ENCODE measurements around the gene DNAH14.

DNA sequence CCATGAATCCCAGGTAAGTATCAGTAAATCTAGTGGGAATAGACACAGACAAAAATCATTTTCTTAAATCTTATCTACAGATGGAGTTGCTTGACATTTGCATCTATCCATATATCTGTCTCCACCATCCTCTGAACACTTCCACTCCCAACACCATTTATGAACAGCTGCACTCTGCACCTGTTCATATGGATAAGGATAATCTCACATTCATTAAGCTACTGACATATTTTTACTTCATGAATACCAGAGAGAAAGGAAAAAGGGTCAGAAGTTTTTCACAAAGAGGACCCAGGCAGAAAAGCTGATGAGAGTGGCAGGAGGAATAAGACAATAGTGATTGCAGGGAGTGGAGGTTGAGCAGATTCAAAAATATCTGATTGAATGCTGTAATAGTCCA is 222.6 kb downstream of the DNAH14 start:
- TF ChIP-seq RAD21 (IDR thresholded peaks at IDR 0.05; ENCODE audit: low read depth) (no peak), NFIC (IDR thresholded peaks at IDR 0.05) (no peak), EP300 (IDR thresholded peaks at IDR 0.05; ENCODE audit: borderline replicate concordance) (no peak), YY1 (IDR thresholded peaks at IDR 0.05; ENCODE audit: low read depth) (no peak), TAF1 (IDR thresholded peaks at IDR 0.05; ENCODE audit: low read depth) (no peak), FOXM1 (IDR thresholded peaks at IDR 0.05; ENCODE audit: borderline replicate concordance, low read depth) (no peak), EGR1 (IDR thresholded peaks at IDR 0.05) (no peak), ZBTB7A (IDR thresholded peaks at IDR 0.05; ENCODE audit: low read depth) (no peak), CEBPB (IDR thresholded peaks at IDR 0.05) (no peak)
- TF ChIP-seq, protein P1, sequence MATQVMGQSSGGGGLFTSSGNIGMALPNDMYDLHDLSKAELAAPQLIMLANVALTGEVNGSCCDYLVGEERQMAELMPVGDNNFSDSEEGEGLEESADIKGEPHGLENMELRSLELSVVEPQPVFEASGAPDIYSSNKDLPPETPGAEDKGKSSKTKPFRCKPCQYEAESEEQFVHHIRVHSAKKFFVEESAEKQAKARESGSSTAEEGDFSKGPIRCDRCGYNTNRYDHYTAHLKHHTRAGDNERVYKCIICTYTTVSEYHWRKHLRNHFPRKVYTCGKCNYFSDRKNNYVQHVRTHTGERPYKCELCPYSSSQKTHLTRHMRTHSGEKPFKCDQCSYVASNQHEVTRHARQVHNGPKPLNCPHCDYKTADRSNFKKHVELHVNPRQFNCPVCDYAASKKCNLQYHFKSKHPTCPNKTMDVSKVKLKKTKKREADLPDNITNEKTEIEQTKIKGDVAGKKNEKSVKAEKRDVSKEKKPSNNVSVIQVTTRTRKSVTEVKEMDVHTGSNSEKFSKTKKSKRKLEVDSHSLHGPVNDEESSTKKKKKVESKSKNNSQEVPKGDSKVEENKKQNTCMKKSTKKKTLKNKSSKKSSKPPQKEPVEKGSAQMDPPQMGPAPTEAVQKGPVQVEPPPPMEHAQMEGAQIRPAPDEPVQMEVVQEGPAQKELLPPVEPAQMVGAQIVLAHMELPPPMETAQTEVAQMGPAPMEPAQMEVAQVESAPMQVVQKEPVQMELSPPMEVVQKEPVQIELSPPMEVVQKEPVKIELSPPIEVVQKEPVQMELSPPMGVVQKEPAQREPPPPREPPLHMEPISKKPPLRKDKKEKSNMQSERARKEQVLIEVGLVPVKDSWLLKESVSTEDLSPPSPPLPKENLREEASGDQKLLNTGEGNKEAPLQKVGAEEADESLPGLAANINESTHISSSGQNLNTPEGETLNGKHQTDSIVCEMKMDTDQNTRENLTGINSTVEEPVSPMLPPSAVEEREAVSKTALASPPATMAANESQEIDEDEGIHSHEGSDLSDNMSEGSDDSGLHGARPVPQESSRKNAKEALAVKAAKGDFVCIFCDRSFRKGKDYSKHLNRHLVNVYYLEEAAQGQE (IDR thresholded peaks at IDR 0.05; ENCODE audit: low read depth), result no peak
- TF ChIP-seq, protein P2, sequence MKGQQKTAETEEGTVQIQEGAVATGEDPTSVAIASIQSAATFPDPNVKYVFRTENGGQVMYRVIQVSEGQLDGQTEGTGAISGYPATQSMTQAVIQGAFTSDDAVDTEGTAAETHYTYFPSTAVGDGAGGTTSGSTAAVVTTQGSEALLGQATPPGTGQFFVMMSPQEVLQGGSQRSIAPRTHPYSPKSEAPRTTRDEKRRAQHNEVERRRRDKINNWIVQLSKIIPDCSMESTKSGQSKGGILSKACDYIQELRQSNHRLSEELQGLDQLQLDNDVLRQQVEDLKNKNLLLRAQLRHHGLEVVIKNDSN (IDR thresholded peaks at IDR 0.05), result no peak

Data from Ishikawa (cell line).